MM.1S (cell line): ENCODE results near the gene FGF21.

ENCODE experiments used
- DNase-seq: peaks from one replicate; pipeline ENCODE4 v3.0.0-alpha.2; 2015
- H2AFZ ChIP-seq: fragments of 300-600 bp; sonication (generic); 2 replicates; pipeline ENCODE4 v1.6.0; 2016; ENCODE audit warnings: antibody characterized with exemption, low read length
- H3F3A ChIP-seq: fragments of 300-600 bp; sonication (generic); 2 replicates; pipeline ENCODE4 v1.6.1; 2016; ENCODE audit warnings: mild to moderate bottlenecking, antibody characterized with exemption, low read length, moderate library complexity, mixed read lengths; ENCODE audit not compliant: insufficient read depth
- H3K27ac ChIP-seq: fragments of 300-600 bp; sonication (generic); 2 replicates; pipeline ENCODE4 v1.5.1; 2016; ENCODE audit warnings: mild to moderate bottlenecking, low read length
- H3K27me3 ChIP-seq: fragments of 300-600 bp; sonication (generic); replicated peaks from 2 replicates; pipeline ENCODE4 v1.6.0; 2016; ENCODE audit warnings: low read length; ENCODE audit not compliant: insufficient read depth
- H3K36me3 ChIP-seq: fragments of 300-600 bp; sonication (generic); replicated peaks from 2 replicates; pipeline ENCODE4 v1.6.1; 2016; ENCODE audit warnings: mild to moderate bottlenecking, low read length, mixed read lengths; ENCODE audit not compliant: insufficient read depth
- H3K4me1 ChIP-seq: fragments of 300-600 bp; sonication (generic); 2 replicates; pipeline ENCODE4 v1.6.1; 2016; ENCODE audit warnings: low read length, mixed read lengths
- H3K4me2 ChIP-seq: fragments of 300-600 bp; sonication (generic); 2 replicates; pipeline ENCODE4 v1.6.0; 2016; ENCODE audit warnings: low read depth, low read length
- H3K4me3 ChIP-seq: fragments of 300-600 bp; sonication (generic); 2 replicates; pipeline ENCODE4 v1.5.1; 2016; ENCODE audit warnings: low read length, mixed read lengths
- H3K79me2 ChIP-seq: fragments of 300-600 bp; sonication (generic); 2 replicates; pipeline ENCODE4 v1.6.1; 2016; ENCODE audit warnings: mixed run types, low read length, mixed read lengths
- H3K9ac ChIP-seq: fragments of 300-600 bp; sonication (generic); 2 replicates; pipeline ENCODE4 v1.6.1; 2016; ENCODE audit warnings: low read length, mixed read lengths
- H3K9me2 ChIP-seq: fragments of 300-600 bp; sonication (generic); replicated peaks from 2 replicates; pipeline ENCODE4 v1.6.1; 2016; ENCODE audit warnings: mild to moderate bottlenecking, low read length, mixed read lengths; ENCODE audit not compliant: insufficient read depth
- H3K9me3 ChIP-seq: fragments of 300-600 bp; sonication (generic); replicated peaks from 2 replicates; pipeline ENCODE4 v1.6.1; 2016; ENCODE audit warnings: mild to moderate bottlenecking, low read length, mixed read lengths; ENCODE audit not compliant: insufficient read depth
- H4K20me1 ChIP-seq: fragments of 300-600 bp; sonication (generic); 2 replicates; pipeline ENCODE4 v1.6.1; 2016; ENCODE audit warnings: mild to moderate bottlenecking, low read length, moderate library complexity, mixed read lengths; ENCODE audit not compliant: insufficient read depth
- CTCF ChIP-seq: fragments of 300-600 bp; sonication (generic); IDR thresholded peaks from 2 replicates; pipeline ENCODE4 v1.5.1; 2016; ENCODE audit warnings: antibody characterized with exemption, low read length, mixed read lengths
- EZH2 ChIP-seq: fragments of 300-600 bp; sonication (generic); optimal IDR thresholded peaks from 2 replicates; pipeline ENCODE3; 2017; ENCODE audit warnings: low read depth, mild to moderate bottlenecking, antibody characterized with exemption, low read length, mixed read lengths
- EZH2phosphoT487 ChIP-seq: fragments of 300-600 bp; sonication (generic); IDR thresholded peaks from 2 replicates; pipeline ENCODE4 v1.6.1; 2018; ENCODE audit warnings: antibody characterized with exemption, low read length

Gene FGF21

GRCh38 chr19:48805452-48805851 is 50.1 kb downstream of the FGF21 start:
- no peak for DNase-seq
- Histone ChIP-seq H3K27ac (no peak overlapping the region), H3K79me2 (peaks cover 30% of the 10 kb centered on the region), H2AFZ (no peak overlapping the region), H3K9me2 (no peaks in the 10 kb centered on the region), H3F3A (peaks cover 3% of the 10 kb centered on the region; the same call in 1 of the 2 replicates), H3K27me3 (no peaks in the 10 kb centered on the region), H4K20me1 (no peaks in the 10 kb centered on the region), H3K4me2 (no peak overlapping the region), H3K36me3 (no peaks in the 10 kb centered on the region), H3K9ac (no peak overlapping the region), H3K4me3 (no peak overlapping the region), H3K4me1 (peaks cover 6% of the 10 kb centered on the region), H3K9me3 (no peaks in the 10 kb centered on the region)
- TF ChIP-seq EZH2phosphoT487 = no peak
- TF ChIP-seq EZH2 = no peak
- TF ChIP-seq CTCF = no peak

GRCh38 chr19:48806518-48806817 is 51.1 kb downstream of the FGF21 start:
- H3F3A ChIP-seq = peaks cover 10% of the 10 kb centered on the region; the same call in 1 of the 2 replicates
- peak; percentile 47 for DNase-seq

GRCh38 chr19:48806818-48807589 is 51.7 kb downstream of the FGF21 start:
- Histone ChIP-seq H3K27ac (no peak overlapping the region), H3K9me3 (no peaks in the 10 kb centered on the region), H3K4me2 (no peak overlapping the region), H3K36me3 (no peaks in the 10 kb centered on the region), H3K4me1 (peaks cover 6% of the 10 kb centered on the region), H4K20me1 (no peaks in the 10 kb centered on the region), H2AFZ (no peak overlapping the region), H3K9ac (no peak overlapping the region), H3K79me2 (peaks cover 32% of the 10 kb centered on the region), H3K4me3 (no peak overlapping the region), H3K9me2 (no peaks in the 10 kb centered on the region), H3K27me3 (no peaks in the 10 kb centered on the region), H3F3A (peaks cover 10% of the 10 kb centered on the region; the same call in 1 of the 2 replicates)
- TF ChIP-seq EZH2phosphoT487 (no peak), EZH2 (no peak), CTCF (no peak)
- no peak for DNase-seq

More at GRCh38 chr19:48806518-48806817, 51.1 kb downstream of the FGF21 start:
- Histone ChIP-seq H3K4me1 (peaks cover 6% of the 10 kb centered on the region), H3K27me3 (no peaks in the 10 kb centered on the region), H3K36me3 (no peaks in the 10 kb centered on the region), H3K9me2 (no peaks in the 10 kb centered on the region), H3K79me2 (peaks cover 32% of the 10 kb centered on the region), H3K9me3 (no peaks in the 10 kb centered on the region), H3K4me3 (no peak overlapping the region), H3K4me2 (no peak overlapping the region), H3K9ac (no peak overlapping the region), H3K27ac (no peak overlapping the region), H2AFZ (no peak overlapping the region), H4K20me1 (no peaks in the 10 kb centered on the region)
- TF ChIP-seq EZH2phosphoT487 (no peak), EZH2 (no peak), CTCF (no peak)
